ENCODE results near the gene LAG3. TPM values are rescaled to one million over a fixed set of nuclear protein-coding genes. Genes with fewer than 3 reads are reported as not detected.

LAG3 gene
- total RNA-seq, 1 experiment from 2014 or later: 2.2 TPM

DNA sequence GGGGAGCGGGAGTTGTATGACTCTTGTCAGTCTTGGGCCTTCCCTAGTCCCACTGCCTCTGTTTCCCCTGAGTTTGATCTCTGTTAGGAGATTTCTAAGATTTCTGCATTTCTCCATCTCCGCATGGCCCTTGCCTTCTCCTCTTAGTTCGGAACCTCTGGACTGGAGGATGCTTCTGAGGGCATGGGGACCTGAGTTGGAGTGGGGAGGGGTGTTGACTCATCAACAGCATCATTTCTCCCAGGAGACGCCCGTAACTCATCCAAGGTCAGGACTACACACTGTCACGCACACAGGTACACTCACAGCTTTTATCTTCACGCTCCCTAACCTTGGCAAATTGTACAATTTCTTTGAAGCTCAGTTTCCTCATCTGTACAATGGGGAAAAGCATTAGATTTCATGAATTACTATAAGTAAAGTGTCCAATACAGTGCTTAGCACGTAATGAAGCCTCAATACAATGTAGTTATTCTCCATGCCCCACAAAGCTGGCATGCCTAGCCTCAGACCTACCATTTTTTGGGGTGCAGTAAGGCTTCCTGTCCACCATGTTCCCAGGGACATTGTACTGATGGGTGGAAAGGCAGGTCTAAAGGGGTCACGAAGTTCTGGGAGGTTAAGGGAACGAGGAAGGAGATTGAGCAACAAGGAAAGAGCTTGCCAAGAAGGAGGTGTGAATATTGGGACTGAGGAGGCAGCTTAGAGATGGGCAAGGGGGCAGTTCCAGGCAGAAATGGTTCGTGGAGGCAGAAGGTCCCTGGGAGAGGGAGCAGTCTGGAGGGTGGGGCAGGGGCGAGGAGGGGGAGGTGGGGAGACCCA lies 600 bp upstream of the LAG3 start:
- H3K56ac ChIP-seq (ENCODE audit: insufficient read length, low read depth, low read length): no peak overlapping the region
- H3K9me3 Mint-ChIP-seq: peaks cover 0 to 3% of the 10 kb centered on the region in 2 experiments; a peak in 2 of 5 replicates
- no peak overlapping the region for H2BK20ac ChIP-seq (ENCODE audit: low read depth, low read length, poor library complexity, severe bottlenecking)
- H4K20me1 ChIP-seq (ENCODE audit: control insufficient read depth, insufficient read depth, insufficient read length): no peaks in the 10 kb centered on the region
- H3K14ac ChIP-seq (ENCODE audit: insufficient read depth, low read length): no peak overlapping the region
- peaks cover 25% of the 10 kb centered on the region for H3K23me2 ChIP-seq (ENCODE audit: insufficient read length, low read depth, low read length, poor library complexity, severe bottlenecking)
- H4K5ac ChIP-seq (ENCODE audit: insufficient read length, low read depth, low read length): no peak overlapping the region
- TF ChIP-seq, protein P1, sequence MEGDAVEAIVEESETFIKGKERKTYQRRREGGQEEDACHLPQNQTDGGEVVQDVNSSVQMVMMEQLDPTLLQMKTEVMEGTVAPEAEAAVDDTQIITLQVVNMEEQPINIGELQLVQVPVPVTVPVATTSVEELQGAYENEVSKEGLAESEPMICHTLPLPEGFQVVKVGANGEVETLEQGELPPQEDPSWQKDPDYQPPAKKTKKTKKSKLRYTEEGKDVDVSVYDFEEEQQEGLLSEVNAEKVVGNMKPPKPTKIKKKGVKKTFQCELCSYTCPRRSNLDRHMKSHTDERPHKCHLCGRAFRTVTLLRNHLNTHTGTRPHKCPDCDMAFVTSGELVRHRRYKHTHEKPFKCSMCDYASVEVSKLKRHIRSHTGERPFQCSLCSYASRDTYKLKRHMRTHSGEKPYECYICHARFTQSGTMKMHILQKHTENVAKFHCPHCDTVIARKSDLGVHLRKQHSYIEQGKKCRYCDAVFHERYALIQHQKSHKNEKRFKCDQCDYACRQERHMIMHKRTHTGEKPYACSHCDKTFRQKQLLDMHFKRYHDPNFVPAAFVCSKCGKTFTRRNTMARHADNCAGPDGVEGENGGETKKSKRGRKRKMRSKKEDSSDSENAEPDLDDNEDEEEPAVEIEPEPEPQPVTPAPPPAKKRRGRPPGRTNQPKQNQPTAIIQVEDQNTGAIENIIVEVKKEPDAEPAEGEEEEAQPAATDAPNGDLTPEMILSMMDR (conservative IDR thresholded peaks at IDR 0.05): no peak
- H3K79me1 ChIP-seq (ENCODE audit: insufficient read depth, low read depth, low read length, poor library complexity, severe bottlenecking): no peaks in the 10 kb centered on the region
- no peak overlapping the region for H2BK5ac ChIP-seq (ENCODE audit: insufficient read length, low read length)
- H2BK12ac ChIP-seq (ENCODE audit: insufficient read length, low read depth, low read length): no peak overlapping the region
- H2AFZ ChIP-seq (ENCODE audit: low read length): no peak overlapping the region
- H3K27ac ChIP-seq (ENCODE audit: insufficient read length, low read depth, low read length): no peak overlapping the region
- no CpG with 5 or more reads among the region's 12 CpGs for WGBS (ENCODE audit: extremely low coverage, insufficient read length, low lambda C conversion rate)
- H3T11ph ChIP-seq (ENCODE audit: low read length): no peak overlapping the region
- H3K27me3 ChIP-seq (ENCODE audit: insufficient read depth, low read length): peaks cover 3% of the 10 kb centered on the region; the same call in 1 of the 2 replicates
- H3K36me3 Mint-ChIP-seq (ENCODE audit: insufficient read depth in 1 of 3, low read depth in 3 of 3): peaks cover 27 to 52% (median 50%) of the 10 kb centered on the region in 3 experiments
- H3K4me1 ChIP-seq (ENCODE audit: insufficient read depth, low read length): peaks cover 7% of the 10 kb centered on the region; the same call in 1 of the 2 replicates
- no peak overlapping the region for H2BK120ac ChIP-seq (ENCODE audit: low read depth, low read length, poor library complexity, severe bottlenecking)
- H4K91ac ChIP-seq (ENCODE audit: insufficient read length, low read depth, low read length): no peak overlapping the region
- no peak overlapping the region for H3K9ac ChIP-seq (ENCODE audit: extremely low read depth, insufficient read length, low read length)
- no peak overlapping the region for H4K8ac ChIP-seq (replicated peaks; ENCODE audit: insufficient read length, low read depth, low read length)
- H3K23ac ChIP-seq (ENCODE audit: insufficient read length, low read depth, low read length): no peak overlapping the region
- H3K27me3 Mint-ChIP-seq (ENCODE audit: low read depth): peaks cover 32% of the 10 kb centered on the region
- H3K4me2 ChIP-seq (ENCODE audit: insufficient read depth, insufficient read length, low read length): no peak overlapping the region
- no peak overlapping the region for H2BK15ac ChIP-seq (ENCODE audit: low read depth, low read length)
- no peaks in the 10 kb centered on the region for H3K9me3 ChIP-seq (ENCODE audit: control insufficient read depth, low read depth, low read length)
- peaks cover 43 to 71% of the 10 kb centered on the region in 2 experiments for H3K4me1 Mint-ChIP-seq
- no peak overlapping the region for H2AK5ac ChIP-seq (ENCODE audit: insufficient read length, low read length)
- H3K27ac Mint-ChIP-seq: peak overlapping the region in 1 of 3 experiments; percentile 21; a peak in 1 of 7 replicates
- H3K4me3 Mint-ChIP-seq: peak overlapping the region in 1 of 2 experiments; percentile 38; a peak in 1 of 5 replicates
- no peak for DNase-seq
- peaks cover 11% of the 10 kb centered on the region; the same call in 1 of the 2 replicates for H3K79me2 ChIP-seq (ENCODE audit: insufficient read depth, low read length)
- no peak overlapping the region for H3K18ac ChIP-seq (ENCODE audit: insufficient read length, low read depth, low read length)
- no peak overlapping the region for H3K4ac ChIP-seq (ENCODE audit: low read depth, low read length)
